ENCODE data around the gene TNK2.

Gene TNK2

DNA sequence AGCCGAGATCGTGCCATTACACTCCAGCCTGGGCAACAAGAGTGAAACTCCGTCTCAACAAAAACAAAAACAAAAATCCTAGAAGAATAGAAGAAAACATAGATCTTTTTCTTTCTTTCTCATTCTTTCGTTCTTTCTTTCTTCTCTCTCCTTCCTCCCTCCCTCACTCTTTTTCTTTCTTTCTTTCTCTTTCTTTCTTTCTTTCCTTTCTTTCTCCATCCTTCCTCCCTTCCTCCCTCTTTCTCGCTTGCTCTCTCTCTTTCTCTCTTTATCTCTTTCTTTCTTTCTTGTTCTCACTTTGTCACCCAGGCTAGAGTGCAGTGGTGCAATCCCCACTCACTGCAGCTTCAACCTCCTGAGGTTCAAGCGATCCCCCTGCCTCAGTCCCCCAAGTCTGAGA is 62.9 kb downstream of the TNK2 start:
- no peak overlapping the region for H3K9ac ChIP-seq (ENCODE audit: low read depth, low read length)
- H3K4me3 ChIP-seq (ENCODE audit: low read length): no peak overlapping the region
- H3K4me1 ChIP-seq (ENCODE audit: control insufficient read depth, insufficient read depth, low read length): peaks cover 7% of the 10 kb centered on the region
- no peaks in the 10 kb centered on the region for H3K36me3 ChIP-seq (ENCODE audit: insufficient read depth, low read length)
- H3K9me3 ChIP-seq (replicated peaks; ENCODE audit: low read length): no peaks in the 10 kb centered on the region
- H3K27me3 ChIP-seq (ENCODE audit: control insufficient read depth, insufficient read depth, low read length): peaks cover 25% of the 10 kb centered on the region
- no peak overlapping the region for H3K4me2 ChIP-seq (ENCODE audit: low read length)

- Histone ChIP-seq H3K36me3 (ENCODE audit: insufficient read depth, low read length) (no peaks in the 10 kb centered on the region), H3K4me3 (ENCODE audit: low read length) (no peak overlapping the region), H3K9ac (ENCODE audit: low read depth, low read length) (no peak overlapping the region), H3K4me1 (ENCODE audit: control insufficient read depth, insufficient read depth, low read length) (peaks cover 7% of the 10 kb centered on the region), H3K27me3 (ENCODE audit: control insufficient read depth, insufficient read depth, low read length) (peaks cover 27% of the 10 kb centered on the region), H3K9me3 (replicated peaks; ENCODE audit: low read length) (no peaks in the 10 kb centered on the region), H3K4me2 (ENCODE audit: low read length) (no peak overlapping the region)
Measured at GRCh38 chr3:195844671-195845218, 63.6 kb downstream of the TNK2 start.

DNA sequence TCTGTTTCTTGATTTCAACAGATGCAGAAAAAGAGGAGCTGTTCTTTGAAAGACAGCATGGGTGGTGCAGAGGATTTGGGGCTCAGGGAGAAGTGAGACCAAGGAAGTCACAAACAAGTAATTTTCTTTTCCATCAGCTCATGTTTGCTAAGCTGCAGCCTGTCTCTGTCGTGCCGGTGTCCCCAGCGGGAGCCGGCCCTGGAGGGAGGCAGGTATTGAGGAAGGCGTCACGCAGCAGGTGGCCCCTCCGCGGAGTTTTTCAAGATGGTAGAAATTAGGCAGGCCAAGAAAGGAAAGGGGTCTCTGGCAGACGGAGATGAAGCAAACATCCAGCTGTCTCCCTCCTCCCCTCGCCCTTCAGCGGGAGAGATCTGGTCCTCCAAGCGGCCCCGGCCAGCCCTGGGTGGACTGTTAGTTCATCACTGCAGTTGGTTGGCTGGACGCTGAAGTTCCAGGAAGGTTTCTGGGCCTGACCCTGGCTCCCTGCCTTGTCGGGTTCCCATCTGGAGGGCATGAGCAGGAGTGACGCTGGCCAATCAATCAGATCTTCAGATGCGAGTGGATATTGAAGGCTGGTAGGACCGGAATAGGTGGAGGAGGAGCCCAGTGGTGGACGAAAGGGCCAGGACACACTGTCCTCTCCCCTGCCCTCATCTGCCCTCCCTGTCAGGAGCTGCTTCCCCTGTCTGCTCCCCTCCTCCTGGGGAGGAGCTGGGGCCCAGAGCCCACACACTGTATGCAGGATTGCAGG is 68.9 kb downstream of the TNK2 start:
- no peaks in the 10 kb centered on the region for H3K4me1 ChIP-seq (ENCODE audit: control insufficient read depth, insufficient read depth, low read length)
- no peak overlapping the region for H3K4me2 ChIP-seq (ENCODE audit: low read length)
- no peak overlapping the region for H3K4me3 ChIP-seq (ENCODE audit: low read length)
- H3K9me3 ChIP-seq (replicated peaks; ENCODE audit: low read length): no peaks in the 10 kb centered on the region
- no peaks in the 10 kb centered on the region for H3K36me3 ChIP-seq (ENCODE audit: insufficient read depth, low read length)
- H3K27me3 ChIP-seq (ENCODE audit: control insufficient read depth, insufficient read depth, low read length): peaks cover 57% of the 10 kb centered on the region
- no peak overlapping the region for H3K9ac ChIP-seq (ENCODE audit: low read depth, low read length)

GRCh38 chr3:195838714-195839113 is 69.6 kb downstream of the TNK2 start:
- H3K9ac ChIP-seq (ENCODE audit: low read depth, low read length): no peak overlapping the region
- no peaks in the 10 kb centered on the region for H3K9me3 ChIP-seq (replicated peaks; ENCODE audit: low read length)
- no peaks in the 10 kb centered on the region for H3K4me1 ChIP-seq (ENCODE audit: control insufficient read depth, insufficient read depth, low read length)
- no peak overlapping the region for H3K4me3 ChIP-seq (ENCODE audit: low read length)
- H3K27me3 ChIP-seq (ENCODE audit: control insufficient read depth, insufficient read depth, low read length): peaks cover 50% of the 10 kb centered on the region
- H3K36me3 ChIP-seq (ENCODE audit: insufficient read depth, low read length): no peaks in the 10 kb centered on the region
- no peak overlapping the region for H3K4me2 ChIP-seq (ENCODE audit: low read length)

DNA sequence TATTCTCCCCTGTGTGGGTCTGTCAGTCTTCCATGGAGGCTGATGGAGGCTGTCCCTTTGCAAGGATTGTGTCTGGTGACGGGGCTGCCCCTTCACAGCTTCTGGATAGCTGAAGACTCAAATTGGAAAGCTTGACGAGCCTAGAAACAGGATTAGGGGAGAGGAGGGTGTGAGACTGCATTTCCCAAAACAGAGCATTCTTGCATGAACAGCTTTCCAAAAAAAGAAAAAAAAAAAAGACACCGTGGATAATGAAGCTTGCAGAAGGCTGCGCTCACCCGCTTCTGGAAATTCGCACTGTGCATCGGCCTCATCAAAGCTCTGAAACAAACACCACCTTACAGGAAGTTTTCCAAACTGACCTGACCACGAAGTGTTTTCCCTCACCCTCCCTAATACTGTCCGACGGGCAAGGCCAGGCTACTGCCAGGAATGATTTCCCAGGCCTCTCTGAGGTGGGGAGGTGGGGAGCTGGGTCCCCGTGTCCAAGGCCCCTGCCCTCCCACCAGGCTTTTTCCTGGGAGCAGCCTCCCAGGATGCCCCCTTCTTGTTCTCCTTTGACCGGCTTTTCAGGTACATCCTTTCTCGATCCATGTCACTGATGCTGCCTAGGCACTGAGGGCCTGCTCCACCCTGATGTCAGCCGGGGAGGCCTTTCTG is 71.7 kb downstream of the TNK2 start:
- Histone ChIP-seq H3K9me3 (replicated peaks; ENCODE audit: low read length) (no peaks in the 10 kb centered on the region), H3K27me3 (ENCODE audit: control insufficient read depth, insufficient read depth, low read length) (peaks cover 57% of the 10 kb centered on the region), H3K4me2 (ENCODE audit: low read length) (no peak overlapping the region), H3K4me1 (ENCODE audit: control insufficient read depth, insufficient read depth, low read length) (no peaks in the 10 kb centered on the region), H3K9ac (ENCODE audit: low read depth, low read length) (no peak overlapping the region), H3K4me3 (ENCODE audit: low read length) (no peak overlapping the region), H3K36me3 (ENCODE audit: insufficient read depth, low read length) (no peaks in the 10 kb centered on the region)

DNA sequence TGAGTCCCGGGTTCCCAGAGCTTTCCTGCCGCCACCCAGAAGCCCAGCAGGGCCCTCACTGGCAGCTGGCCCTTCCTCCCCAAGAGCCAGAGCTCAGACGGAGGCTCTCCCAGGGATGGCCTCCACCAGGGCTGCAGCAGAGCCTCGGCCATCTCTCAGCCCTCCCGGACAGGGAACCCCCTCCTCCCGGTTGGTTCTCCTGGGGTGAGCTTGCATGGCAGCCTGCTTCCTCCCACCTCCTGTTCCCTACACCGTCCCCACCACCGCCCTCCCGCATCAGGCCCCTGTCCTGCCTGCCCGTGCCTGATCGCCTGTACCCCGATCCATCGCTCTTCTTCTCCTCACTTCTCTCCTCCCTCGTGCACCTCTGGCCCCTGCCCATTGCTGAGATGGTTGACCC is 72.6 kb downstream of the TNK2 start:
- Histone ChIP-seq H3K27me3 (ENCODE audit: control insufficient read depth, insufficient read depth, low read length) (peaks cover 59% of the 10 kb centered on the region), H3K9me3 (replicated peaks; ENCODE audit: low read length) (no peaks in the 10 kb centered on the region), H3K4me1 (ENCODE audit: control insufficient read depth, insufficient read depth, low read length) (no peaks in the 10 kb centered on the region), H3K4me2 (ENCODE audit: low read length) (no peak overlapping the region), H3K36me3 (ENCODE audit: insufficient read depth, low read length) (no peaks in the 10 kb centered on the region), H3K4me3 (ENCODE audit: low read length) (no peak overlapping the region), H3K9ac (ENCODE audit: low read depth, low read length) (no peak overlapping the region)

DNA sequence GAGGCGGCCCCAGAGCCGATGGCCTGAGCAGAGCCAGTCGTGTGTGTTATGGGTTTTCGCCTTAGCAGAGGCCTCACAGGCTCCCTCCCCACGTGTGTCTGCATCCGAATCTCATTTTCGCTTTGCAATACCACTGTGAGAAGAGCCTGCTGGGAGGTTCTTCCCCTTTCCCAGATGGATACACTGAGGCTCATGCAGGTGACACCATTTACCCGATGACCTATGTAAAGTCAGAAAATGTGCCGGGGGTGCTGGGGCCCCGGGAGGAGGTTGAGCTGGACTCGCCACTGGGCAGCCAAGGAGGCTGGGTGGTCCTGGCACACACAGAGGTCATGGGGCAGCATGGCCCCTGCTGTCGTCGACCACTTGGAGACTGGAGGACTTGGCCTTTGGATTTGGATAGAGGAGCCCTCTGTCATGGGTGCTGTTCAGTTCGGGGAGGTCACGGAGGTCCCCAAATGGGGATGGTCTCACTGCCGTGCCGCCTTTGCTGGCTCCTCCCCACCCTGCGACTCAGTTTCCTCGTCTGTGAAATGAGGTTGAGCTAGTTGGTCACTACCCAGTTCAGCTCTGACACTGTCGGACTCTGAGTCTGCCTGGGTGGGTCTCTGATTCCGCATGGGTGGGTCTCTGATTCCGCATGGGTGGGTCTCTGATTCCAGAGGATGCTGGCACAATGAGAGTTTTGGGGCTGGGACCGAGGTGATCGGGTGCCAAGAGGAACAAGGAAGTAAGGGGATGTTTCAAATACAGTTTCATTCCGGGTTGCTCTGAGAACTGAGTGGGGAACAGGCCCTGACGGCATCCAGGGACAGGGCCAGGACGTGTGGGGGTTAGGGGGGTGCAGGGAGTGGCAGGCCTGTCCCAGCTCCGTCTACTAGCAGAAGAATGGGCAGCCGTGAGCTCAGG is 73.4 kb downstream of the TNK2 start:
- H3K27me3 ChIP-seq (ENCODE audit: control insufficient read depth, insufficient read depth, low read length): peaks cover 59% of the 10 kb centered on the region
- H3K9me3 ChIP-seq (replicated peaks; ENCODE audit: low read length): no peaks in the 10 kb centered on the region
- H3K4me2 ChIP-seq (ENCODE audit: low read length): no peak overlapping the region
- H3K4me3 ChIP-seq (ENCODE audit: low read length): no peak overlapping the region
- H3K36me3 ChIP-seq (ENCODE audit: insufficient read depth, low read length): no peaks in the 10 kb centered on the region
- no peak overlapping the region for H3K9ac ChIP-seq (ENCODE audit: low read depth, low read length)
- H3K4me1 ChIP-seq (ENCODE audit: control insufficient read depth, insufficient read depth, low read length): no peaks in the 10 kb centered on the region

GRCh38 chr3:195829897-195830254 is 78.5 kb downstream of the TNK2 start:
- Histone ChIP-seq H3K4me3 (ENCODE audit: low read length) (no peak overlapping the region), H3K9me3 (replicated peaks; ENCODE audit: low read length) (no peaks in the 10 kb centered on the region), H3K36me3 (ENCODE audit: insufficient read depth, low read length) (no peaks in the 10 kb centered on the region), H3K4me1 (ENCODE audit: control insufficient read depth, insufficient read depth, low read length) (no peaks in the 10 kb centered on the region), H3K27me3 (ENCODE audit: control insufficient read depth, insufficient read depth, low read length) (peaks cover 23% of the 10 kb centered on the region), H3K9ac (ENCODE audit: low read depth, low read length) (no peak overlapping the region), H3K4me2 (ENCODE audit: low read length) (no peak overlapping the region)

DNA sequence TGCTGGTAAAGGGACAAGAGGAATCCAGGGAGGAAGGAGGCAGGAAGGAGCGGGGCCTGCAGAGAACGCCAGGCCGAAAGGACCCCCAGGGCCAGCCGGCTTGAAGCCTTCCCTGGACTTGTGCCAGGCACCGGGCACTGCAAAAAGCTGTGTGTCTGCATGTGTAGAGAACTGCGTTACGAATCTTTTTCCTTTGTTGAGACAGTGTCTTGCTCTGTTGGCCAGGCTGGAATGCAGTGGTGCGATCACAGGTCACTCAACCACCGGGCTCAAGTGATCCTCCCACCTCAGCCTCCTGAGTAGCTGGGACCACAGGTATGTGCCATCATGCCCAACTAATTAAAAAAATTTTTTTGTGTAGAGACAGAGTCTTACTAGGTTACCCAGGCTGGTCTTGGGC is 79.6 kb downstream of the TNK2 start:
- no peaks in the 10 kb centered on the region for H3K36me3 ChIP-seq (ENCODE audit: insufficient read depth, low read length)
- H3K9me3 ChIP-seq (replicated peaks; ENCODE audit: low read length): no peaks in the 10 kb centered on the region
- no peak overlapping the region for H3K4me3 ChIP-seq (ENCODE audit: low read length)
- no peak overlapping the region for H3K4me2 ChIP-seq (ENCODE audit: low read length)
- H3K9ac ChIP-seq (ENCODE audit: low read depth, low read length): no peak overlapping the region
- H3K4me1 ChIP-seq (ENCODE audit: control insufficient read depth, insufficient read depth, low read length): no peaks in the 10 kb centered on the region
- peaks cover 25% of the 10 kb centered on the region for H3K27me3 ChIP-seq (ENCODE audit: control insufficient read depth, insufficient read depth, low read length)

DNA sequence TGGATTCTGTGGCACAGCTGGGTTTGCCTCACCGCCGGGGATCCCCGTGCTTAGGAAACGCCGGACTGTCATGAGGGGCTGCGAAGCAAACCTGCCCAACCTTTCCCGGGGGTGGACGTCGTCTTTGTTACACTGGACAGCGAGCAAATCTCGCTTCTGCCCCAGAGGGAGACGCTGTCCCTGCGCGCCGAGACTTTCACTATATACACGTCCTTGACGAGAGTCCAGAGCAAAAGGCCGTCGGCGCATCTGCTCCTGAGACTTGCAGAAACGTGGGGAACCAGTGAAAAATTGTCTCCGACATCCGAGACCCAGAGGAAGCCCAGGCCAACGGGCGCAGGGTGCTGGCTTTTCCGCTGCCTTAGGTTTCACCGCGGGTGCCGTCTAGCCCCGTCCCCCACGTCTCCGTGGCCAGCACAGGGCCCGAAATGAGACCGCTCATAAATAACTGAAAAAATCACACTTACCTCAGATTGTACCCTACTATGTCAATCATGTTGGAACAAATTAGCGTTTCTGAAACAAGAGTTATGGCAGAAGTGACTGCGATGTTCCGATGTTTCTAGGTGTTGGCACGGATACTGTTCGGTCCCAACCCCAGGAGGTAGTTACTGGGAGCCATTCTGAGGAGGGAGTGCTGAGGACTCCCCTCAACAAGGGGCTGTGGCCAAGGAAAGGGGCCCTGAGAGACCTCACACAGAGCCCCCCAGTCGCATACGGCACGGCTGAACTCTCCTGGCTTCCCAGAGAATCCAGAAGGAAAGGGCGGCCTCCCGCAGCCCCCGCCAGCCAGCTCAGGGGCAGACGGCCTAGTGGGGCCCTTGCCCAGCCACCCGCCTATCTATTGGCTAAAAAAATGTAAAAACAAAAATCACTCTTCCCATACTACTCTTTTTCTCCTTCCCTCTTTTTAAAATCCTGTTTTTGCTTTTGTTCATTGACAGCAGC is 82.2 kb downstream of the TNK2 start:
- no peaks in the 10 kb centered on the region for H3K9me3 ChIP-seq (replicated peaks; ENCODE audit: low read length)
- H3K4me3 ChIP-seq (ENCODE audit: low read length): no peak overlapping the region
- H3K4me2 ChIP-seq (ENCODE audit: low read length): no peak overlapping the region
- no peaks in the 10 kb centered on the region for H3K36me3 ChIP-seq (ENCODE audit: insufficient read depth, low read length)
- H3K27me3 ChIP-seq (ENCODE audit: control insufficient read depth, insufficient read depth, low read length): peaks cover 28% of the 10 kb centered on the region
- H3K9ac ChIP-seq (ENCODE audit: low read depth, low read length): no peak overlapping the region
- H3K4me1 ChIP-seq (ENCODE audit: control insufficient read depth, insufficient read depth, low read length): no peaks in the 10 kb centered on the region
